NCI-H2171 (cell line): ENCODE data around the gene RHOH.

Source experiments
- DNase-seq: peaks from one replicate; lab custom pipeline; 2025; lab: John Stamatoyannopoulos, UW

RHOH gene

GRCh38 chr4:40295572-40295971, 98.7 kb downstream of the RHOH start:
- no peak for DNase-seq
